ENCODE data around the gene KANK2.

KANK2 gene

GRCh38 chr19:11197291-11198174 lies at the start of gene KANK2:
TSS of gene KANK2 (minus strand) at chr19:11197545. CDS start at chr19:11194511, 3,034 bp downstream.
- peak; percentile 55 for DNase-seq

DNA sequence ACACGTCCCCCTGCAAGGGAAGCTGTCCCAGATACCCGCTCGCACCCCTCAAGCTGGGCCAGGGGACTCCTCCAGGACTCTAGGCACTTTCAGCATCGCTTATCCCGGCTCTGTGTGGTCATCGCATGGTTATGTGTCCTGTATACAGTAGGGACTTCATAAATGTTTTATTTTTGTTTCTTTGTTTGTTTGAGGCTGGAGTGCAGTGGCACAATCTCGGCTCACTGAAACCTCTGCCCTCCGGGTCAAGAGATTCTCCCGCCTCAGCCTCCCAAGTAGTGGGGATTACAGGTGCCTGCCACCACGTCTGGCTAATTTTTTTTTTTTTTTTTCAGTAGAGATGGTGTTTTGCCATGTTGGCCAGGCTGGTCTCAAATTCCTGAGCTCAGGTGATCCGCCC lies 49.6 kb upstream of the KANK2 start:
- DNase-seq, result no peak

- no peak for DNase-seq
Observed at GRCh38 chr19:11244846-11245589, 47.7 kb upstream of the KANK2 start.

GRCh38 chr19:11243798-11244169 lies 46.4 kb upstream of the KANK2 start:
- DNase-seq, result no peak

DNA sequence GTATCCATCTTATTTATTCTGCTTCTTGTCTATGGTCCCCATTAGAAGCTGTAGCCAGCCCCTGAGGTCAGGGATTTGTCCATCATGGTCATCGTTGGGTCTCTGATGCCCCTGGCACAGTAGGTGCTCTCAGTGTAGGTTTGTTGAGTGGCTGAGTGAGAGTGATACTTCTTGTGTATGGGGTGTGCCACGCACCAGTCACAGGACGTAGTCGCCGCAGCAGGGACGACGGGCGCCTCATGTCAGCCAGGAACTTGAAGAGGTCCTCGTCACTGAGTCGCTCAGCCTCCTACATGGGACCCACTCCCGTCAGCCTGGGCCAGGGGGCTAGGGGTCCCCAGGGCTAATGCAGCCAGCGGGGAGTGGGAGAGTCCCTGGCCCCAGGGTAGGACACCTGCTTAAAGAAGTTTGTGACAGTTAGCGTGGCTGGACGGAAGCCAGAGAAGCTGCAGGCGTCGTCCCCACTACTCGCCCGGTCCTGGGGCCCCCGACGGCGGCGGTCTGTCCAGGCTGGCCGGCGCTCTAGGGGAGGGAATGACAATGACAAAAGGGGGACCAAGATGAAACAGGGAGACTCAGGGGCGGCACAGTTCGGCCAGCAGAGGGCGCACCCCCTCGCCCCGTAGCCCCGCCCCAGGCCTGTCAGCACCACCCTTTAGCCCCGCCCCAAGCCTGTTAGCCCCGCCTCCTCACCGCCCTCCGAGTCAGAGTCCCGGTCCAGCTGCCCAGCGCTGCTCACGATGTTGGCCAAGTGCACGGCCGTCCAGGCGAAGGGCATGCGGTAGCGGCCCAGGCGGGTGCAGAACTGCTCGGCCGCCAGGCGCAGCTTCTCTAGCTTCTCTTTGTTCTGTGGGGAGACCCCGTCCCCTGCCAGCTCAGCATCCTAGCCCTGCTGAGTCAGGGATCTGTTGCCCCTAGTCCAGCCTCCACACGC lies 45.8 kb upstream of the KANK2 start:
- DNase-seq, result no peak

GRCh38 chr19:11242025-11242424 lies 44.7 kb upstream of the KANK2 start:
- no peak for DNase-seq

- no peak for DNase-seq
Observed at GRCh38 chr19:11240008-11240444, 42.7 kb upstream of the KANK2 start.

- DNase-seq, result no peak
Observed at GRCh38 chr19:11239377-11240000, 42.1 kb upstream of the KANK2 start, which contains the start of gene ANGPTL8. TSS of gene ANGPTL8 (plus strand) at chr19:11239619. CDS start at chr19:11239638, 19 bp downstream.

DNA sequence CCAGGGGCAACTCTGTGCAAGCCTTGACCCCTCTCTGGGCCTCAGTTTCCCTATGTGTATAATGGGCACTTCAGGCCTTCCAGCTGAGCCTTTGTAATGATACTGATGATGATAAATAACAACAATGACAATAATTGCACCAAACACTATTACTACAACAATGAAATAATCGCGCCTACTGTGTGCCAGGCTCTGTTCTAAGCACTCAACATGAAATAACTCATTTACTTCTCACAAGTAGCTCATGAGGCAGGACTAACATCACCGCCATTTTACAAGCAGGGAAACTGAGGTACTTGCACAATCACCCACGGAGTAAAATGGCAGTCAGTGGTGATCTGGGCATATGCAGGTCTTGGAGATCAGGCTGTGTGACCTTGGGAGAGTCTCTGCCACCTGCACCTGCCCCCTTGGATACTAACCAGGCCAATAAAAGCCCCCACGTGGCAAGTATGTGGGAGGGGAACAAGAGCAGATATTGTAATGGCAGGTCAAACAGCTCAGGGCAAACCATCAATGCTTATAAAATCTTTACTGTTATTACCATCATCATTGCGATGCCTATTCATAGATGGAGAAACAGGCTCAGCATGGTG lies 41.5 kb upstream of the KANK2 start:
- no peak for DNase-seq

DNA sequence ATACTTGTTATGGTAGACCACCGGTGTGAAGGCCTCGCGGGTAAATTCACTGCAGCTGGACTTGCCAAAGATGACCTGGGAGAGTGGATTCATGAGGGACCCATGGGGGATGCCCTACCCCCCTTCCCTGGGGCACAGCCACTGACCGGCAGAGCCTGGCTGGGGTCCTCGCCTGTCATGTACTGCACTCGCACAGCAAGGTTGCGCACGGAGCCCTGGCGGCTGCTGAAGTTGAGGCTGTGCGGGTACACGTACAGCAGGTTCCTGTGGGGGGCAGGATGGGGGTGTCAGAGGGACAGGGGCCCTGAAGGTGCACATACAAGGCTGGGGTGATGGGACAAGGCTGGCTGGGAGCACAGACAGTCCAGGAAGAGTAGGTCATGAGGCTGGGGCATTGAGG lies 40.7 kb upstream of the KANK2 start:
- DNase-seq, result no peak

DNA sequence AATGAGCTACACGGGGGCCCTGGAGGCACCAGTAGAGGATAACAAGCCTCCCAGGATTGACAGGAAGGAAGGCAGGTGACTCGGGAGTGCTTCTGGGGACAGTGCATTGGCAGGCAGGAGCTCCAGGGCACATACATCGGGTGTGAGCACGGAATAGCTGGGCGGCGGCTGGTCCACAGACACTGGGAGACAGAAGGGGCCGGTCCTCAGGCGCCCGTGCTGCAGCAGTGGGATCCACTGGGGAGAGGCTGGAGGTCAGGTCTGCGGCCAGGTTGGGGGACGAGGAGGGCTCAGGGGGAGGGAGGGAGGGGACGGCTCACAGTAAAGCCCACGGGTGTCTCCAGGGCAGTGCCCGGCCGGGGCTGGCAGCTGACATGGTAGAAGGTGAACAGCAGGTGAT lies 40.0 kb upstream of the KANK2 start:
- no peak for DNase-seq

DNA sequence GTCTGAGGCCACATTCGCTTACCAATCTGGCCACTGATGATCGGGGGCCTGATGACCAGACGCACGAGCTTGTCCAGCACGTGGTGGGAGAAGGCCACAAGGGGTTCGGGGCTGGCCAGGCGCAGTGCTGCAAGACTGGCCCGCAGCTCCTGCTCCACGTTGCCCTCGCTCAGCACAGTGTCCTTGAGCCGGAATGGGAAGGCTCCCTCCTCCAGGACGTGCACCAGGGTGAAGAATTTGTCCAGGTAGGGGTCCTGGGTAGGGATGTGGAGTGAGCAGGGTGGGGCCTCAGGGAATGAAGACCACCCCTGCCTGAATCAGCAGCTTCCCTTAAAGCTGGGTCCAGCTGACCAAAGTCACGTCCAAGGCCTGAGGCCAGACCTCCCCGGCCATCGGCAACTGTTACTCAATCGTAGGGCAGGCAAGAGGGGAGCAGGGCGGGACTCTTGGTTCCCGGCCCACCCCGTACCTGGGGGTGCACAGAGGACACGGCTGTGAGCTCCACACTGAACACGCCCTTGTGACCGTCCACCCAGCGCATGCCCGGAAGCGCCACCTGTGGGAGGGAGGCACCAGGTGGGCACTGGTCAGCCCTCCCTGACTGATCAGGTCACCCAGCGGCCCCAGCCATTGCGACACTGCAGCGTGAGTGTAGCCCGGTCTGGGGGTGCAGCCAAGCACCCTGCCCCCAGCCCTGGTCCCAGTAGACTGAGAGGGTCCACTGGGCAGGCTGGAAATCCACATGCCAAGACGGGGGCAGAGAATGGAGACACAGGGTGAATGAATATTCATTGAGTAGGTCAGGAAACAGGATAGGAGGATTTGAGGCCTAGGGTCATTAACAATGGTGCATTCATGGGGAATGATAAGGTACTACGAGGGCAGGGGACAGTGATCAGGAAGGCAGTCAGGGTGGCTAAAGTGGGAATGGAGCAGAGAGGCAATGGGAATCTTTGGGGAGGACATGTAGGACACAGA lies 39.3 kb upstream of the KANK2 start:
- DNase-seq, result no peak

DNA sequence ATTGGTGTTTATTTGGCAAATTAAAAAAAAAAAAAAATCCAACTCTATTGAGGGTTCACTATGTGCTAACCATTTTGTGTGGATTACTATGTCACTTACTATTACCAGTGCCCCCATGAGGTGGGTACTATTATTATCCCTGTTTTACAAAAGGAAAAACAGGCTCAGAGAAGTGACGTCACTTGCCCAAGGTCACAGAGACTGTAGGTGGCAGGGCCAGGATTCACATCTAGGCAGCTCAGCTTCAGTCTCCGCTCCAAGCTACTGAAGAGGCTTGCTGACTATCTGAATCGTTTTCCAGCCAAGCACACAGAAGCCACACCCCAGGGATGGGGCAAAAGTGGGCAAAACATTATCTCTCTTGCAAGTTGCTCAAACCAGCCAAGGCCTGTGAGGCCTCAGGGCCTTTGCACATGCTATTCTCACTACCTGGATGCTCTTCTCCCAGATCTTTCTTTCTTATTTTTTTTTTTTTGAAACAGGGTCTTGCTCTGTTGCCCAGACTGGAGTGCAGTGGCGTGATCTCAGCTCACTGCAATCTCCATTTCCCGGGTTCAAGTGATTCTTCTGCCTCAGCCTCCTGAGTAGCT lies 37.2 kb upstream of the KANK2 start:
- DNase-seq, result no peak

DNA sequence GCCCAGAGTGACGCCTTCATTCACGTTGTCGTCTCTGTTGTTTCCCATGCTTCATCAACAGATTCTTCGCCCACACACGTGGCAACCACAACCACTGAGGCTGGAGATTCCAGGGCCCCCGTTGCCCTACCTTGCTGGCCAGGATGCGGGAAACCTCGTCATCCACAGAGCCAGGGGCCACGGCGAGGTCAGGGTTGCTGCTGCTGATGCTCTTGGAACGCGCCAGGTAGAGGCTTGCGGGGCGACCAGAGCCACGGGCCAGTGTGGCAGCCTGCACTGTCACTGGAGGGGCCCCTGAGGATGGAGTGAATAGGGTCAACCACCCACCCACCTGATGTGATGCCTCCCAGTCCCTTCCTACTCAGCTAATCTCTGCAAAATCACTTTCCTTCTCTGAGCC lies 35.7 kb upstream of the KANK2 start:
- DNase-seq, result no peak

DNA sequence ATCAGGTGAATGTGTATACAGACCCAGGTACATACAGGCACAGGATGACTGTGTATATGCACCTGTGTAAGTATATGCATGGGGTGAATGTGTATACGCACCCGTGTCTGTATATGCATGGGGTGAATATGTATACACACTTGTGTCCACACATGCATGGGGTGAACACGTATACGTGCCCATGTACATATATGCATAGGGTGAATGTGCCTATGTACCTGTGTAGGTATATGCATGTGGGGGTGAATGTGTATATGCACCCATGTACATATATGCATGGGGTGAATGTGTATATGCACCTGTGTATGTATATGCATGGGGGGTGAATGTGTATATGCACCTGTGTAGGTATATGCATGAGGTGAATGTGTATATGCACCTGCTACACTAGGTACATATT lies 35.2 kb upstream of the KANK2 start:
- no peak for DNase-seq

DNA sequence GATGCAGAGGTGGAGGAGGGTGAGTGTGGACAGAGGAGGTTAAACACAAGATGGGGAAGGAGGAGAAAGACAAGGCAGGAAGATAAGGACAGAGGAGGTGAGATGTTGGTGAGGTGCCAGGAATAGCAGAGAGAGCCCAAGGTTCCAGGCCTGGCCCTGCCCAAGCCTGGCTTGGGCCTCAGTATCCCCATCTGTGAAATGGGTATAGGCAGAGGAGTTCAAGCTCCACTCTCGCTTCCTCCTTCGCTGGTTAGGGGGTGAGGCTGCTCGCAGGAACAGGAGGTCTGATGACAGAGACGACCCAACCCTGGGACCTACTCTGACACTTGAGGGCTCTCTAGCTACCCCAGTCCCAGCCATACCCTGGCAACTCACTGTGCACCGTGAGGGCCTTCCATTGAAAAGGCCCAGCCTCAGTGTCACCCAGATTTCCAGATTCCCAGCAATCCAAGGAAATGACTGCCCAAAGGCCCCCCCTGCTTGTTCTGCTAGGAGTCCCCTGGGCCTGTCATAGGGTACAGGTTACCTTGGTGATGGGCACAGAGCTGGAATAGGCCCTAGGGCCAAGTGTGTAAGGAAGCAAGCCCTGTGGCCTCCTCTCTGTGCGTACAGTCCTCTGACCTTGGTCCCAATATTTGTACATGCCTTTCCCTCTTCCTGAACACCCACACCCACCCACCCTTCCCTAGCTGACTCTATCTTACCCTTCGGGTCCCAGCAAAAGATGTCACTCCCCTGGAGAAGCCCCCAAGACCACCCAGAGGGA lies 33.5 kb upstream of the KANK2 start:
- DNase-seq, result no peak

- no peak for DNase-seq
Observed at GRCh38 chr19:11227195-11227886, 30.0 kb upstream of the KANK2 start.

DNA sequence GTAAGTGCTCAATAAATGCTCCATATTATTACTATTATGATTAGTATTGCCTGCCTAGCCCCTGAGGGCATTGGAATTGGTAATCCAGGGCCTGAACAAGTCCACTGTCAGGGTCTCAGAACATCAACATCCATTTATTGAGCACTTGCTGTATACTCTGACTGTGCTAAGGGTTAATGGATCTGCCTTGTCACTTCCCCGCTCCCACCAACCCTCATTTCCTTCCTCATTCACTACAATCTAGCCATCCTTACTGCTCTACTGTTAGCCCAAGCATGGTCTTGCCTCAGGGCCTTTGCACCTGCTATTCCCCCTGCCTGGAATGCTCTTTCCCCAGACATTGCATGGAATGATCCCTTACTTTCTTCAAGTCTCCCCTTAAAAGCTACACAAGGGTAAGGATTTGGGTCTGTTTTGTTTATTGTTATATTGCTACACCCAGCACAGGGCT lies 29.4 kb upstream of the KANK2 start:
- DNase-seq, result no peak

- no peak for DNase-seq
Observed at GRCh38 chr19:11225815-11226214, 28.5 kb upstream of the KANK2 start.
